ENCODE data around the gene FNDC3A.

GRCh38 chr13:48955536-48955935 is 20.2 kb upstream of the FNDC3A start:
- TF ChIP-seq POLR2A (IDR thresholded peaks at IDR 0.05), result no peak
- TF ChIP-seq, protein P1, sequence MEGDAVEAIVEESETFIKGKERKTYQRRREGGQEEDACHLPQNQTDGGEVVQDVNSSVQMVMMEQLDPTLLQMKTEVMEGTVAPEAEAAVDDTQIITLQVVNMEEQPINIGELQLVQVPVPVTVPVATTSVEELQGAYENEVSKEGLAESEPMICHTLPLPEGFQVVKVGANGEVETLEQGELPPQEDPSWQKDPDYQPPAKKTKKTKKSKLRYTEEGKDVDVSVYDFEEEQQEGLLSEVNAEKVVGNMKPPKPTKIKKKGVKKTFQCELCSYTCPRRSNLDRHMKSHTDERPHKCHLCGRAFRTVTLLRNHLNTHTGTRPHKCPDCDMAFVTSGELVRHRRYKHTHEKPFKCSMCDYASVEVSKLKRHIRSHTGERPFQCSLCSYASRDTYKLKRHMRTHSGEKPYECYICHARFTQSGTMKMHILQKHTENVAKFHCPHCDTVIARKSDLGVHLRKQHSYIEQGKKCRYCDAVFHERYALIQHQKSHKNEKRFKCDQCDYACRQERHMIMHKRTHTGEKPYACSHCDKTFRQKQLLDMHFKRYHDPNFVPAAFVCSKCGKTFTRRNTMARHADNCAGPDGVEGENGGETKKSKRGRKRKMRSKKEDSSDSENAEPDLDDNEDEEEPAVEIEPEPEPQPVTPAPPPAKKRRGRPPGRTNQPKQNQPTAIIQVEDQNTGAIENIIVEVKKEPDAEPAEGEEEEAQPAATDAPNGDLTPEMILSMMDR (IDR thresholded peaks at IDR 0.05), result no peak

All from thyroid gland (tissue), 4 donors.